ENCODE results near the gene ASCC1.

The ASCC1 gene

DNA sequence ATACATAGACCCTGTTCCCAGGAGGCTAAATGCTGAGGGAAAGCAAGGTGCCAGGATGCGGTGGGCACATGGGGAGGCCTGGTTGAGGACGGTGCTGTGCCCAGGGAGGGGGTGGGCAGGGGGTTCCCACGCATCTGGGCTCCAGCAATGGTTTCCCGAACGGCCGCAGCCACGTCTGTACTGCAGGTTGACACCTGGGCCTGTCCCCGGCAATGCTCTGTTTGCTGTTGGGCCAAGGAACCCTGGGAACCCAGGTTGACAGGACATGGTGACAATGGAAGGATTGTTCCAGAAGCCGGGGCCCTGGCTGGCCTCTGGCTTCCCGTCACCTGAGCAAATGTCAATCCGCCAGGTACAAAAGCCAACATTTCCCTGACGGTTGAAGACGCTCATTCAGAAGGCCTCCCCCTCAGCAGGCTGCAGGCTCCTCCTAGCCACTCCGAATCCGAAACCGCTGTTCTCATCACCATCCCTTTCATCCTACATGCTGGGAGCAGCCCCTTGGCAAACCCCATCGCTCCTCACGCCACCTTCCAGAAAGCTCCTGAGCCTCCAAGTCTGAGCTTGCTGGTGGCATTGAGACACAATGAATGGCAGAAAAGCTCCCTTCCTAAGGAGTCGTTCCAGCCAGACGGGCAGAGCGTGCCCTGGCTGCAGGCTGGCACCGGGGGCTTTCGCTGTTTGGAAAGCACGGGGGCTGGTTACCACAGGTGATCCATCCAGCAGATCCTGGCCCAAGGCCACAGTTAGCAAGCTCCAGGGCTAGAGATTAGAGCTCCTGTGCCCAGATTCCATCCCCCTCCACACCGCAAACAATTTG lies 158.9 kb downstream of the ASCC1 start:
- Mint-ChIP-seq H3K27ac (no peak overlapping the region), H3K9me3 (no peaks in the 10 kb centered on the region), H3K4me1 (ENCODE audit: low read depth) (peaks cover 3% of the 10 kb centered on the region)

DNA sequence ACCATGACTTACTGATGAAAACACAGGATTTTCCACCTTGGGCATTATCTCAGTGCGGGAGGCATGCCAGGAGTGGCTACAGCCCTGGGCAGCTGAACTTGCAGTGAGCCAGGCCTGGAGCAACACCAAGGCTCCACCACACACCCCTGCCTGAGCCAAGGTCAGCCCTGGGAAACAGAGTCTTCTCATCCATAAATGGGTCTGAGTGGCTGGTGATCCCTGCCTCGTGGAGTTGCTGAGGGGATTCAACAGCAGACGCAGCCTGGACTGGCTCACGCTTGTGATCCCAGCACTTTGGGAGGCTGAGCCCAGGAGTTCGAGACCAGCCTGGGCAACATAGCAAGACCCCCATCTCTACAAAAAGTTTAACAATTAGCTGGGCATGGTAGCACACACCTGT lies 160.0 kb downstream of the ASCC1 start:
- peaks cover 8% of the 10 kb centered on the region for H3K36me3 Mint-ChIP-seq (ENCODE audit: low read depth)
- no peak overlapping the region for H3K4me3 Mint-ChIP-seq
- H3K27me3 Mint-ChIP-seq (ENCODE audit: low read depth): no peaks in the 10 kb centered on the region
- peaks cover 3% of the 10 kb centered on the region for H3K4me1 Mint-ChIP-seq (ENCODE audit: low read depth)
- no peaks in the 10 kb centered on the region for H3K9me3 Mint-ChIP-seq
- no peak overlapping the region for H3K27ac Mint-ChIP-seq

More for the DNA sequence above, 158.9 kb downstream of the ASCC1 start:
- no peak overlapping the region for H3K4me3 Mint-ChIP-seq
- peaks cover 14% of the 10 kb centered on the region for H3K36me3 Mint-ChIP-seq (ENCODE audit: low read depth)
- H3K27me3 Mint-ChIP-seq (ENCODE audit: low read depth): no peaks in the 10 kb centered on the region

DNA sequence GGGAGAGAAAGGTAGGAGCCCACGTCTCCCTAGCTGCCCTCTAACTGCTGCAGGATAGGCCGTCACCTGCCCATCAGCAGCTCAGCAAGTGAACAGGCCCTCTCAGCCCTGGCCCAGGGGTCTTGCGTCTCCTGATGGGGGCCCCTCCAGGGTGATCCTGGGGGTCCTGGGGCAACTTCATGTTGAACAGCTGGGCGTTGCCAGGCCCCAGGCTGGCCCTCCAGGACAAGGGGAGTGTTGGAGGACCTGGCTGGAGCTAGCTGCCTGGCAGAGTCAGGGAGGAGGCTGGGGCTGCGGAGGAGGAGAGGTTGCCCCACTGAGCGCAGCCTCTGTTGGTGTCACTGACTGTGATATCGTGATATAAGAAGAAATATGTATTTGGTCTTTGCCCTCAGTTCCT lies 162.4 kb downstream of the ASCC1 start:
- no peaks in the 10 kb centered on the region for H3K27me3 Mint-ChIP-seq (ENCODE audit: low read depth)
- H3K4me3 Mint-ChIP-seq: no peak overlapping the region
- H3K4me1 Mint-ChIP-seq (ENCODE audit: low read depth): peaks cover 5% of the 10 kb centered on the region
- H3K27ac Mint-ChIP-seq: no peak overlapping the region
- no peaks in the 10 kb centered on the region for H3K36me3 Mint-ChIP-seq (ENCODE audit: low read depth)
- H3K9me3 Mint-ChIP-seq: no peaks in the 10 kb centered on the region

DNA sequence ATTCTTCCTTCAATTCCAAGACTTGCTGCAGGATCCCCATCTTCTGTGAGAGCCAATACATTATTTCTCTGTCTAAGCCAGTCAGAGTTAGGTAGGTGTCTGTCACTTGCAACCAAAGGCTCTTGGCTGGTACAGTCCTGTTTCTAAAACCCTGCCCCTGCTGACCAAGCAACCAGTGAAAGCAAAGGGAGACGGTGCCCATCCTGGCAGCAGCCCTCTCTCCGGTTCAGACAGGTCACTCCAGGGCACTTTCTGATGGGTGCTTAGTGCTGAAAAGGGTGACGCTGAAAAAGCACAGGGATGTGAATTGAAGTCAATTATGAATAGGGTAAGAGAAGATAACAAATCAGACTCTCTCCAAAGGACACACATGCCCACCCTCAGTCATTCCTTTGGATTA lies 165.2 kb downstream of the ASCC1 start:
- peaks cover 10% of the 10 kb centered on the region for H3K4me1 Mint-ChIP-seq (ENCODE audit: low read depth)
- no peaks in the 10 kb centered on the region for H3K27me3 Mint-ChIP-seq (ENCODE audit: low read depth)
- no peaks in the 10 kb centered on the region for H3K36me3 Mint-ChIP-seq (ENCODE audit: low read depth)
- no peaks in the 10 kb centered on the region for H3K9me3 Mint-ChIP-seq
- no peak overlapping the region for H3K4me3 Mint-ChIP-seq
- no peak overlapping the region for H3K27ac Mint-ChIP-seq

DNA sequence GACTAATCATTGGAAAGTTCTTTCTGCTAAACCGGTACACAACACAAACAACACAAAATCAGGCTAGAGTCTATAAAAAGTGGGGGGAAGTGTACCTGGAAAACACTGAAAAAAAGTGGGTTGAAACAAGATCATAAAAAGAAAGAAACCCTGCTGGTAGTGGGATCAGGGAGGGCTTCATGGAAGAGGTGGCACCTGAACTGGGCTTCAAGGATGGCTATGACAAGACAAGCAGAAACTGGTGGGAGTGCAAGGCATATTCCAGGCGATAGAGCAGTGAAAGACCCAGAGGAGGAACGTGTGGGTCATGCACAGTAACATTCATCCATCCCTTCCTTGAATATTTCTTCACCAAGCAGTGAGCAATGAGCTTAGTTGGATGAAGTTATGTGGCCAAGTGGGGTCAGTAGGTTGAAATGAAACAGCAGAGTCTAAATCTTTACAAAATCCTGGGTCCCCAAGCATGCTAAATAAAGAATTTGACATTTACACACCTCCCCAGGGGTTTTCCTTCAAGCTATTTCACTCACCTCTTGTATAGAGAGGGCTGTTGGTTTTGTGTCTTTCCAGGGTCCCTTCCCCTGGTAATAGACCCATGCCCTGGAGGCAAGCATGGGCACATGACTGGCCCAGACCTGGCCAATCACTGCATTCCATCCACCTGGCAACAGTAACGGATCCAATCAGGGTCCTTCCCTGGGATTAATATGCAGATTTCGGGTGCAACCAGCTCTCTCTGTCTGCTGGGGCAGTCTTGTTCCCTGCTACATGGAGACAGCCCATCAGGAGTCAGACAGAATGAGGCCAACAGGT lies 165.9 kb downstream of the ASCC1 start:
- Mint-ChIP-seq H3K9me3 (no peaks in the 10 kb centered on the region), H3K4me1 (ENCODE audit: low read depth) (peaks cover 13% of the 10 kb centered on the region), H3K4me3 (no peak overlapping the region), H3K27me3 (ENCODE audit: low read depth) (no peaks in the 10 kb centered on the region), H3K27ac (no peak overlapping the region), H3K36me3 (ENCODE audit: low read depth) (no peaks in the 10 kb centered on the region)

DNA sequence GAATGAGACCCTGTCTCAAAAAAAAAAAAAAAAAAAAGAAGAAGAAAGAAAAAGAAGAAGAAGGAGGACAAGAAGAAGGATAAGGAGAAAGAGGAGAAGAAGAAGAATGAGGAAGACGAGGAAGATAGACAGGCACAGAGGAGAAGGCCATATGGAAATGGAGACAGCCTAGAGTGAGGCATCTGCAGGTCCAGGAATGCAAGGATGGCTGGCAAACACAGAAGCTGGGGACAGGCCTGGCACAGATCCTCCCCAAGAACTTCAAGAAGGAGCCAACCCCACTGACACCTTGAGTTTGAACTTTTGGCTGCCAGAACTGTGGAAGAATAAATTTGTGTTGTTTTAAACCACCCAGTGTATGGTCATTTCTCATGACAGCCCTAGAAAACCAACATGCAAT lies 166.6 kb downstream of the ASCC1 start:
- Mint-ChIP-seq H3K9me3 (no peaks in the 10 kb centered on the region), H3K27ac (no peak overlapping the region), H3K27me3 (ENCODE audit: low read depth) (no peaks in the 10 kb centered on the region), H3K36me3 (ENCODE audit: low read depth) (no peaks in the 10 kb centered on the region), H3K4me1 (ENCODE audit: low read depth) (peaks cover 10% of the 10 kb centered on the region), H3K4me3 (no peak overlapping the region)

DNA sequence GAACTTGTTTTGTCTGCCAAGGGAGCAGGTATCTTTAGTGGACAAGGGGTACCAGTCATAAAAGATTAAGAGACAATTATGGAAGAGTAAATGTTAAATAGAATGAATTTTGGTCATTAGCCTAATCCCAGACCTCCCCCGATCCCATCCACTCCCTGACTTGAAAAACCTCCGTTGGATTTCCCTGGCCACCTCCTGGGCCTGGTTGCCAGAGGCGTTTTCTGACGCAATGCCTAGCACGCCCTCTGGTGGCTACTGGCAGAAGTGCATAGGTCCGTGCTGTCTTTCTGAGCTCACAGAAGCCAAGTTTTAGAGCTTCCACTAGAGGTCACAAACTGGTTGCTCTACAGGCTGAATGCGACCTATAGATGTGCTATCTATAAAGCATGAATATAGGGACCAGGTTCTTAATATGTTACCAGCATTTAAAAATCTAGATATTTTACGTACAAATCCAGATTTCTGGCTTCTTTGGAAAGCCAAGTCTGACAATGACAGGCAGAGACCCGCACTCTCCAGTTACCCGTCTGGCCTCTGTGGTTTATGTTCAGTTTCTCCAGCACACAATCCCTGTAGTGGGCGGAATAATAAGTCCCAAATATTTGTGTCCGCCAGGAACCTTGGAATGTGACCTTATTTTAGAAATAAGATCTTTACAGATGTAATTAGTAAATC lies 167.5 kb downstream of the ASCC1 start:
- Mint-ChIP-seq H3K27me3 (ENCODE audit: low read depth) (no peaks in the 10 kb centered on the region), H3K9me3 (no peaks in the 10 kb centered on the region), H3K27ac (peak overlapping the region; percentile 50), H3K36me3 (ENCODE audit: low read depth) (no peaks in the 10 kb centered on the region), H3K4me1 (ENCODE audit: low read depth) (peaks cover 10% of the 10 kb centered on the region), H3K4me3 (no peak overlapping the region)

All from T-helper 1 cell treated with Interleukin-12 subunit alpha and Interleukin-12 subunit beta and Interleukin-4 antibody, amounts not matched to agents 30 μg/mL and 1 μg/mL, for 36 hours (primary cell).